Activated CD4-positive, alpha-beta T cell treated with anti-CD3 and anti-CD28 coated beads, Interleukin-2, Interleukin-6, amounts not matched to agents 100 ng/mL and 50 ng/mL, durations not matched to agents 16 hours and 8 hours (primary cell): ENCODE measurements around the gene GLB1L2.

ENCODE experiments used
- DNase-seq: peaks from one replicate; pipeline ENCODE4 v3.0.0-alpha.2; 2020

Gene GLB1L2

GRCh38 chr11:134407321-134407828 lies 75.6 kb downstream of the GLB1L2 start:
- no peak for DNase-seq

GRCh38 chr11:134407923-134408322 lies 76.1 kb downstream of the GLB1L2 start:
- no peak for DNase-seq

- DNase-seq = no peak
Measured at GRCh38 chr11:134409552-134410429, 78.0 kb downstream of the GLB1L2 start.

GRCh38 chr11:134410766-134411165 lies 79.0 kb downstream of the GLB1L2 start:
- DNase-seq = no peak

GRCh38 chr11:134412203-134413042 lies 80.6 kb downstream of the GLB1L2 start, which contains the start of gene B3GAT1:
TSS of gene B3GAT1 (minus strand) at chr11:134412242. CDS start at chr11:134387659, 24,583 bp downstream.
- no peak for DNase-seq

GRCh38 chr11:134413043-134413825 lies 81.4 kb downstream of the GLB1L2 start:
- no peak for DNase-seq

- no peak for DNase-seq
Measured at GRCh38 chr11:134413826-134414731, 82.3 kb downstream of the GLB1L2 start.

GRCh38 chr11:134414766-134415765 lies 83.3 kb downstream of the GLB1L2 start:
- no peak for DNase-seq

GRCh38 chr11:134416726-134417125 lies 84.9 kb downstream of the GLB1L2 start:
- DNase-seq = no peak

- DNase-seq = no peak
Measured at GRCh38 chr11:134417871-134418840, 86.4 kb downstream of the GLB1L2 start.

GRCh38 chr11:134423106-134423505 lies 91.3 kb downstream of the GLB1L2 start:
- no peak for DNase-seq

- no peak for DNase-seq
Measured at GRCh38 chr11:134425413-134425812, 93.6 kb downstream of the GLB1L2 start.
